DMS153 treated with DMSO at 0.1 percent for 48 hours (cell line): ENCODE measurements around the gene KCNQ1.
A peak's percentile ranks its signal among the peaks of the same experiment; 100 is the strongest.

Experiments
- DNase-seq: peaks from one replicate; lab custom pipeline; 2025; ENCODE audit not compliant: unreplicated experiment; lab: John Stamatoyannopoulos, UW

The KCNQ1 gene

DNA sequence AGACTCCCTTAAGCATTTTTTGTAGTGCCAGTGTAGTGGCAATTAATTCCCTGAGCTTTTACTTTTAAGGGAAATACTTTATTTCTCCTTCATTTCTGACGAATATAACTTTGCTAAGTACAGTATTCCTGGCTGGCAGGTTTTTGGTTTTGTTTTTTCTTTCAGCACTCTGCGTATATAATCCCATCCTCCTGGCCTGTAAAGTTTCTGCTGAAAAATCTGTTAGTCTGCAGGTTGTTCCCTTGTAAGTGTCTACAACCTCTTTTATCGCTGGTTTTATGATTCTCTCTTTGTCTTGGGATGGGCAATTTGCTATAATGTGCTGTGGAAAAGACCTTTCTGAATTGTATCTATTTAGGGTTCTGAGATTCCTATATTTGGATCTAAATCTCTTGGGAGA, 198.9 kb downstream of the KCNQ1 start:
- DNase-seq = no peak

- no peak for DNase-seq
These were observed 200.3 kb downstream of the KCNQ1 start for GRCh38 chr11:2644844-2645778.

GRCh38 chr11:2645779-2646118, 200.9 kb downstream of the KCNQ1 start:
- DNase-seq = no peak

DNA sequence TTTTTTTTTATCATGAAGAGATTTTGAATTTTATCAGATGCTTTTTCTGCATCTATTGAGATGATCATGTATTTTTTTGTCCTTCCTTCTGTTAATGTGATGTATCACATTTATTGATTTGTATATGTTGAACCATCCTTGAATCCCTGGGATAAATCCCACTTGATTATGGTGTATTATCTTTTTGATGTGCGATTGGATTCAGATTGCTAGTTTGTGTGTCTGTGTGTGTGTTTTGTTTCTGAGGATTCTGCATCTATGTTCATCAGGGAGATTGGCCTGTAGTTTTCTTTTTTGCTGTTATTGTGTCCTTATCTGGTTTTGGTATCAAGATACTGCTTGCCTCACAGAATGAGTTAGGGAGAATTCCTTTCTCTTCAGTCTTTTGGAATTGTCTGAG, 202.4 kb downstream of the KCNQ1 start:
- DNase-seq = no peak

DNA sequence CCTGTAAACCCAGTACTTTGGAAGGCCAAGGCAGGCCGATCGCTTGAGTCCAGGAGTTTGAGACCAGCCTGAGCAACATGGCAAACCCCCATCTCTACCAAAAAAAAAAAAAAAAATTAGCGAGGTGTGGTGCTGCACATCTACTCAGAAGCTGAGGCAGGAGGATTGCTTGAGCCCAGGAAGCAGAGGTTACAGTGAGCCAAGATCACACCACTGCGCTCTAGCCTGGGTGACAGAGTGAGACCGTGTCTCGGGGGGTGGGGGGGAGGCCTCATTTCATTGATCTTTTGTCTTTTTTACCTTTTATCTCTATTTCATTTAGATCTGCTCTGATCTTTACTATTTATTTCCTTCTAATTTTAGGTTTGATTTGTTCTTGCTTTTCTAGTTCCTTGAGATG, 203.1 kb downstream of the KCNQ1 start:
- no peak for DNase-seq

- no peak for DNase-seq
These were observed 204.6 kb downstream of the KCNQ1 start for GRCh38 chr11:2649400-2649799.

DNA sequence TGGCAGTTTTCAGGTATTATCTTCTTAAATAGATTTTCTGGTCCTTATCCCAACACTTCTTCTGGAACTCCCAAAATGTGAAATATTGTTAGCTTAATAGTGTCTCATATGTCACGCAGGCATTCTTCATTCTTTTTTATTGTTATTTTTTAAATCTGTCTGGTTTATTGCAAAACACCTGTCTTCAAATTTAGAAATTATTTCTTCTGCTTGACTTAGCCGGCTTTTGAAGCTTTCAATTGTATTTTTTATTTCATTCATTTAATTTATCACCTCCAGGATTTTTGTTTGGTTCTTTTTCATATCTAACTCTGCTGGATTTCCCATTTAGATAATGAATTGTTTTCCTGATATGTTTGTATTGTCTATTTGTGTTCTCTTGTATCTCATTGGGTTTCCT, 205.0 kb downstream of the KCNQ1 start:
- DNase-seq = no peak

DNA sequence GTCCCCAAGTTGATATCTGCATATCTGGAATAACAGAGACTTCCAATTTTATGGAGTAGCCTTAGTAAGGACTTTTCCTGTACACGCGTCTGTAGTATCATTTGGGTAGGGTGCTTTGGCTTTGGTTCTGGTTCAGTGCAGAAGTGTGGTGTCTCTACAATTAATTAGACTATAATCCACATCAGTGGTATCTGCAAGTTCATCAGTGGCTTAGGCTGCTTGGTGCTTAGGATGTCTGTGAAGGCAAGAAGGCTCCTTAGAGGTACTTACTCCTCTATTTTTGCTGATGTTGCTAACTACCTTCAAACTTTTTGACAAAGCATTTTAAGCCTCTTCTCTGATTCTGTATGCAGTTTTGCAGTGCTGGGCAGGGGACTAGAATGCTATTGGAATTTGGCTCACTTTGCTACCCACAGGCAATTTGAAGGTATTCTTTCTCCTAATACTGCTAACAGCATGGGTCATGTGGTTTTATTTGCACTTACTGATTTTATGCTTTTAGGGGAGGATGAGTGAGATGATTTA, 205.6 kb downstream of the KCNQ1 start:
- no peak for DNase-seq

GRCh38 chr11:2651054-2651617, 206.3 kb downstream of the KCNQ1 start:
- no peak for DNase-seq

- DNase-seq = no peak
These were observed 207.0 kb downstream of the KCNQ1 start for GRCh38 chr11:2651826-2652271.

GRCh38 chr11:2652333-2653197, 207.8 kb downstream of the KCNQ1 start:
- DNase-seq = no peak

GRCh38 chr11:2653198-2653551, 208.4 kb downstream of the KCNQ1 start:
- no peak for DNase-seq

DNA sequence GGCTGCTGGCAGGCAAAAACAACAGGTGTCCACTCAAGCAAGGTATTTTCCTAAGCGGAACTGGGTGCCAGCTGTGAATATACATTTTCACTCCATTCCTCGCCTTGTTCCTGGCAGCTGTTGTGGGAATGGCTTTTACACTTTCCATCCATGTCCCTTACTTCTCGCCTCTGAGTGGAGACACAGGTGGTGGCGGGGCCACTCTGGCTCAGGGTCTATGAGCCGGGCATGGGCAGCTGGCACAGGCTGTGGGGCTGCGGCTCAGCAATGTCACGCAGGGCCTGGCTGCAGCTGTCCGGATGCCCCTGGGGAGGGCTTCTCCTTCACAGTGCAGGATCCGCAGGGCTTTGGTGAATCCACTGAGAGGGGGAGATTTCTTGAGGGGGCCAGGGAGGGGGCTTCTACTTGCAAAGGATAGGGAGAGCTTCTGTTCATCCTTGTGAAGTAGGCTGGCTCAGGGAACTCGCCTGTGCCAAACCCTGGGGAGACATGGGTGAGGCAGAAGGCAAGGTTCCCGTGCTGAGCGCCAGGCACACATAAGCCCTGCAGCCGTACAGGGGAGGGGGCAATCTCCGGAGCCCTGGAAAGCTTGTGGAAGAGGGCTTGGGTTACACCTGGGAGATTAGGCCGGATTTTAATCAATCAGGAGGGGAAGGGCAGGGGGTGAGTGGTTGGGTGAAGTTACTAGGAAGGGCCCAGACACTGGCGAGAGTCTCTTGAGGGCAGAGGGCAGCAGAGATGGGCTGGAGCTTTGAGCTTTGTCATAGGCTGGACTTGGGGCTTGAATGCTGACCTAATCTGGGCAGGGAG, 209.3 kb downstream of the KCNQ1 start:
- DNase-seq = no peak

GRCh38 chr11:2655016-2655719, 210.4 kb downstream of the KCNQ1 start:
- DNase-seq = no peak

DNA sequence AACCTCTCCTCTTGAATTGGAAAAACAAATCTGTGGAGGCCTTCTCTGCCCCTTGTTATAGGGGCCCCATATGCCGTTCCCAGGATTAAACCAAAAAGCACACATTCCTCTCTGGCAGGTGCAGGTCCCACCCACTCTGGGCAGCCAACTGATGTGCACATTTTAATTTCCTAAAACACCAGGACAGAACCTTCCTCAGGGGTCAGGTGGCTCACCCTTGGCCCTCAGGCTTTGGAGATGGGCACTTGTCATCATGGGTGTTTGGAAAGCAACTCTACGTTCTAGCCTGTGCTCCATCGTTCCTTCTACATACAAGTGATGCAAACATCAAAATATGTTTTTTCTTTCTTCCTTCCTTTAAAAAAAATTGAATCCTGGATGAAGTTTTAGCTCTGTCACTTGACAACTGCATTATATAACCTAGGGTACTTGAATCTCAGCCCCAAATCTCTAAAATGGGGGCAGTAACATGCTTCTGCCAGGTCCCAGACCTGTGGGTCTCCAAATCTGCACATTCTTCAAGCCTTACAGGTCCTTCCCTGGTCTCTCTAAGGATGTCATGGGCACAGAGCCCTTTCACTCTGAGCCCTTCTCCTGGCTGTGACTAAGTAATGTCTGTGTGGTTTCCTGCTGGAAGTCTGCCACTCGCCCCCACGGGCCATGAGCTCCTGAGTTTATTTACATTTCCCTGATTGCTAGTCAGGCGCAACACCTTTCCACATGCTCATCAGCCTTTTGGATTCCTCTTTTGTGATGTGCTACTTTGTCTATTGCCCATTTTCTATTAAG, 211.2 kb downstream of the KCNQ1 start:
- peak; percentile 19 for DNase-seq

DNA sequence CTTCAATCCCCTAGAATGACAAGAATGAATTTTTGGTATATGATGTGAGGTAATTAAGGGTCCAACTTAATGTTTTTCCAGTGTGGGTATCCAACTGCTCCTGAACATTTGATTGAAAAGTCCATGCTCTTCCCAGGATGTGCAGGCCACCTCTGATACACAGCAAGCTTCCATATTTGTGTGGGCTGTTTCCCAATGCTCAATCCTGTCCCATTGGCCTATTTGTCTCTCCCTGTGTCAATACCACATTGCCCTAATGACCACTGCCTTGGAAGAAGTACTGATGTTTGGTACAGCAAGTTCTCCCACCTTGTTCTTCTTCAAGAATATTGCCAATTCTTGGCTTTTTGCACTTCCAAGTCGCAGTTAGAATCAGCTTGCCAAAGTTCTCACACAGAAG, 212.1 kb downstream of the KCNQ1 start:
- DNase-seq = no peak

DNA sequence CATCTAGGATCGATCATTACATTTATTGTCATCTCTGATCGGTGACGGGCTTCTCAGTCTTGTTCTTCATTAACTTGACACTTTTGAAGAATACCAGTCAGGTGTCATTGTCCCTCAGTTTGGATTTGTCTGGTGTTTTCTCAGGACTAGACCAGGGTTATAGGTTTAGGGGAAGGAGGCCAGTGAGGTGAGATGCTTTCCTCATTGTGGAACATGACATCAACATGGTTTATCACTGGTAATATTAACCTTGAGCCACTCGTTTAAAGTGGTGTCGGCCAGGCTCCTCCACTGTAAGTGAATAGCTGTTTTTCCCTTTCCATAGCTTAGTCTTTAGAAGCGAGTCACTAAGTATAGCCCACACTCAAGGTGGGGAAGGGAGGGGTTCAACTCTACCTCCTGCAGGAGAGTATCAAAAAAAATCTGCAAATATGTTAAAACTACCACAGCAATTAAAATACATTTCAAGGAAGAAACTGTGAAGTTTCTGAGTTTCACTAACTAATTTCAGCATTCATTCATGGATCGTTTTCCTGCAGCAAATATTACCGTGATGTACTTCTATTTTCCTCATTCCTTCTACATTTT, 213.0 kb downstream of the KCNQ1 start:
- DNase-seq = no peak

- DNase-seq = no peak
These were observed 215.6 kb downstream of the KCNQ1 start for GRCh38 chr11:2660357-2660939.
